CD4-positive, alpha-beta T cell treated with Interleukin-17A for 1 hour (primary cell): Measurements from ENCODE around the gene FH.

Experiments used
- DNase-seq: peaks from one replicate; pipeline ENCODE4 v3.0.0-alpha.2; 2020

Gene FH

DNA sequence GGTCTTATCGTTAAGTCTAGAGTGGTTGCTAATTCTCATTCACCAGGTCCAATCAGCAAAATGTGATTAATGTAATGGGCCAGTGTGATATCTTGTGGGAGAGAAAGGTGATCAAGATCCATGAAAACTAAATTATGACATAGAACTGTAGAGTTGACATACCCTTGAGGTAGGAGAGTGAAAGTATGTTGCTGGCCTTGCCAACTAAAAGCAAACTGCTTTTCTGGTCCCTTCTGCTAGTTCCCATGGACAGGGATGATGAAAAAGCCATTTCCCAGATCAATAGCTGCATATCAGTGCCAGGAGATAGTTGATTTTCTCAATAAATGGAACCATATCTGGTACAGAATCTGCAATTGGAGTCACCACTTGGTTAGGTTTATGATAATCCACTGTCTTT is 65.8 kb downstream of the FH start:
- no peak for DNase-seq

DNA sequence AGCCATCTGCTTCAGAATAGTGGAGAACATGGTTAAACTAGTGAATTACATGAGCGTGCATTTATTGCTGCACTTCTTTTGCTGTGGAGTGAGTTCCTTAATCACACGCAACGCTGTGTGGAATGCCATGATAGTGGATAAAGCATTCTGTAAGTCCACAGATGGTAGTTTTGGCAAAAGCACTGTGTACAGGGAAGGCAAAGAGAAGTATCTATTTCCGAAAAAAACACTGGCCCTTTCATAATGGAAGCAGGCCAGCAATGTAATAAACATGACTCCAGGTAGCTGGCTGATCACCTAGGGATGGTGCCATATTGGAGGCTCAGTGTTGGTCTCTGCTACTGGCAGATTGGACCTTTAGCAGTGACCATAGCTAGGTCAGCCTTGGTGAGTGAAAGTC is 67.6 kb downstream of the FH start:
- no peak for DNase-seq
